HG03521 (cell line): ENCODE measurements around the gene PCNA.

Experiments used
- ATAC-seq: cut with Tn5 transposase; IDR thresholded peaks from one replicate; pipeline ENCODE4 v1.9.1; 2021; ENCODE audit warnings: mild to moderate bottlenecking, moderate library complexity; ENCODE audit not compliant: unreplicated experiment

PCNA gene

DNA sequence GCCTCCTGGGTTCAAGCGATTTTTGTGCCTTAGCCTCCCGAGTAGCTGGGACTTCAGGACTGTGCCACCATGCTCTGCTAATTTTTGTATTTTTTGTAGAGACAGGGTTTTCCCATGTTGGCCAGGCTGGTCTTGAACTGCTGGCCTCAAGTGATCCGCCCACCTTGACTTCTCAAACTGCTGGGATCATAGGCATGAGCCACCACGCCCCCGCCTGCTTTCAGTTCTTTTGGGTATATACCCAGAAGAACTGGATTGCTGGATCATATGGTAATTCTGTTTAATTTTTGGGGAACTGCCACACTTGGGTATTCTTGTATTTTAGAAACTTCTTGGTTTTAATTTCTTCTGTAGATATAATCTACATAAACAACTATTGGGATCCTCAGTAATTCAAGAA, 24.1 kb upstream of the PCNA start:
- ATAC-seq = no peak

DNA sequence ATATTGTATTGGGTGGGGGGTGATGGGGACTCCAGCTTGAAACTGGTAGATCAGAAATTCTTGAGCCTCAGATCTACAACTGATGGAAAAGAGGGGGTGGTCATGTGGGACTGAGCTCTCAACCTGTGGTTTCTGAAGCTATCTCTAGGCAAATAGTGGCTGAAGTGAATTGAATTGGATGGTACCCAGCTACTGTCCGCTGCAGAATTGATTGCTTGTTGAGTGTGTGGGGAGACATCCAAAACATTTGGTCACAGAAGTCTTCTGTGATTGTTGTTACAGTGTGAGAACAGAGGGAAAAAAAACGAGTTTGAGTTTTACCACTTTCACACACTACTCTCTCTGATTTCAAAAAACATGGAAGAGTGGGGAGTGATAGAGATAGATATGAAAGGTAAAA, 21.9 kb upstream of the PCNA start:
- ATAC-seq = no peak

DNA sequence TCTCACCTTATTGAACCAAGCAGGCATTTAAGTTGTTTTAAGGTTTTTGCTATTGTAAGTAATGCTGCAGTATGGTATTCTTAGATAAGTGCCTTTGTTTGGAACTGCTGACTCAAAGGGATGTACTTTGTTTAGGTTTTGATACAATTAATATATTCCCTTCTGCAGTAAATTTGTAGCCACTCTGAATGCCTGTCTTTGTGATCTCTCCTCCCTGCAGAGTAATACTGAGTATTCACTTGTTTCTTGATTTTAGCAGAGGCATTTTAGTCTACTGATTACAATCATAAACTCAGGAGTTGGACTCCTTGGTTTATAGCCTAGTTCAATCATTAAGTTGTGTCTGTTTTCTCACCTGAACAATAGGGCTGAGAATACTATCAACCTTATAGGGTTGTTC, 20.4 kb upstream of the PCNA start:
- no peak for ATAC-seq

DNA sequence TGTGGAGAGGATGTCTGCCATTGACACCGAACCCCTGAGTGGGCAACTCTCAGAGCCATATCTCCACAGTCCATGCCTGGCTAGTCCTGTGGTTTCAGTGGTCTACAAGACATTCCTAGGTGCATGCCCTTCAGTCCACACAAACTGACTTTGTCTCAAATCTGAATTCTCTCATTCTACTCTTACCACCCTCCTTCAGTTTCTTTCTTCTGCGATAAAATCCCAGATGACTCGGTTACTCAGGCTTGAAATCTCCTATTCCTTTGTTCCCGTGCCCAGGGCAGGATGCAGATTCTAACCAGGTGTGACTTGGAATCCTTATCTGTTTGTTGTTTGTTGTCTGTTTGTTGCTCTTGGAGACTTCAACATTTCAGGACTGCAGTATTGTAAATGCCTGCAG, 16.3 kb upstream of the PCNA start:
- no peak for ATAC-seq

DNA sequence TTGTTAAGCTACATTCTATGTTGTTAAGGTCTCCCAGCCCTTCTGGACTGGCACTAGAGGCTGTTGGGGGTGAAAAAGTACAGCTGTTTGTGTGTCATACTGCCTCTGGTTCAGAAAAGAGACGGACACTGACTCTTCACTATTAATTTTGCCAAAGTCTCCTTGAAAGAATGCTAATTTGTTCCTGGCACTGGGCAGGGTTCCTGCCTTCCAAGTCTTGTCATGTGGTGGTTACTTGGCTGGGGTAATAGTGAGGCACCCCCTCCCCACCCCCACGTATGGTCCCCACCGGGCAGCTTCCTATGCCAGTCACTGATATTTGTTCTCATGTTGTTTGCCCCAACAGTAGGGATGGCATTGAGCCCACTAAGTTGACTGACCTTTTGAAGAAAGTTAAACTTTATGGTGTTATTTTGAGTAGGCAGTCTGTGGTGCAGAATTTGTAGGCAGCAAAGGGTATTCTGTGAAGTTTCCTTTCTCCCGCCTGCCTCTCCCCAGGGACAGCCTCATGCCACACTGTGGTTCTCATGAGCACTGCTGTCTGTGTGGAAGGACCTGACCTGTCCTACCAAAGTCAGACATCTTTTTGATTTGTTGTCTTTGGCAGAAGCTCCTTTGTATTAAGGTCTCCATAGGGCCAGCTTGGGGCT, 15.7 kb upstream of the PCNA start:
- ATAC-seq = no peak

DNA sequence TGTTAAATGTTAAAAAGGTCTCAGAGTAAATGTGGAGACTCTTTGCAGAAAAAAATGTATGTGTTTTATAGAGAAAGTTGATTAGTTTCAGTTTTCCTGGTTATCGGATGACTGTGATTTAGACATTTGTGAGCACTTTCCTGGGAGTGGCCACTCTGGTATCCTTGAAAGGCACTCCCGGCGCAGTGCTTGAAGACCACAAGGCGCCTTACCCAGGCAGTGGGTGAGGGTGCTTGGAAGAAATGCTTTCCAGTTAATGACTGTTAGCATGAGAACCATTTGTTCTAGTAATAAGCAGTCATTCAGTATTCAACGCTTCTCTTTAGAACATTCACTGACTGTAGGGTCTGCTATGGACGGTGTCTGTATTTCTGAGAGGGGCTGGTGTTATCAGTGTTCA, 14.2 kb upstream of the PCNA start:
- ATAC-seq = no peak

DNA sequence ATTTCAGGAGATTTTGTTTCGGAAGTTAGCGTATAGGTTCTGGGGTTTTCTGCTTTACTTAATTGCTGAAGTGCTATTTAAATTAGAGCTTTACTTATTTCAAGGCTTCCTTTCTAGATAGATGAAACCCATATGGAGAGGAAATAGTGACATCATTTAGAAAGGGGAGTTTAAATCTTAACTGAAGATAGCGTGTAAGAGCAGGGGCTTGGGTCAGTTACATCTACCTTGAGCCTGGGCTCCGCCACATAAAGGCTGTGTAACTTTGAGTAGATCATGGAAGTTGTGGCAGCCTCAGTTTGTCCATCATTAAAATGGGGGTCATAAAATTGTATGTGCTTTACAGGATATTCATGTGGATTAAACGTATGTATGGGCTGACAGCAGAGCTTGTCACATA, 11.7 kb upstream of the PCNA start:
- ATAC-seq = no peak

DNA sequence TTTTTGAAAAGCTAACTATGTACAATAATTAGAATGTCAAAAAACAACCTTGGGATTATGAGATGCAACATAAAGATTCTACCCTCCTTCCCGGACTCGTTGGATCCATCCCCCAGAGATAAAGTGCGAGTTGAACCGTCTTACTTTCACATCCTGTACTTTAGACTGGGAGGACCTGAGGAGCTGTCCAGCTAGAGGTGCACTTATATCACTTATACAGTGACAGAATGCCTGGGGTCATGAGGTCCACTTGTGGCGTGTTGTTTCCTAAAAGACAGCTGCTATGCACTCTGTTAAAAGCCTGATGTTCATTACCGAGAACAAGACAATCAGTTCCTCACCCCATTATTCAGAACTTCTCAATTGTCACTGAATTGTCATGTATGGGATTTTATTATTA, 9.1 kb upstream of the PCNA start:
- no peak for ATAC-seq

DNA sequence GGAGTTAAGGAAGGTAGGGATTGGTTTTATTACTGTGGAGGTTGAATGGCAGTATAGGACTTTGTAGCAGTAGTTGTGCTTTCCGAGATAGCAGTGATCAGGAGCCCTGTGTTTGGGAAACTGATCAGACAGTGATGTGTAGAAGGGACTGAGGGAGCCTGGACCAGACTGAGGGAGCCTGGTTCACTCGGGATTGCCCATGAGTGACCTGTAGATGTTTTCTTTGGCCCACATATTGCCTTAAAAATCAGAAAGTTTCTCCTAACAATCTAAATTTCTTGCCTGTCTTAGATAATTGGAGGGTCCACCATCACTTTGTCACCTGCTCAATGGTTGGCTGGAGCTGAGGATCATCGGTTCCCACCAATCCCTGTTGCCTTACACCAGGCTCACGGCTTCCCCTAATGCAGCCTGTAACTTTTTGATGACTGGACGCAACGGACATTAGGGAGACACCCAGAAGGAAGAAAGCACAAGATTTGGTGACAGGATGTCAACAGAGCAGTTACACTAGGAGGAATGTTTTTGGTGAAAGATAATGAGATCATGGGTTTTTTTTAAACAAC, 8.2 kb upstream of the PCNA start:
- ATAC-seq = no peak

DNA sequence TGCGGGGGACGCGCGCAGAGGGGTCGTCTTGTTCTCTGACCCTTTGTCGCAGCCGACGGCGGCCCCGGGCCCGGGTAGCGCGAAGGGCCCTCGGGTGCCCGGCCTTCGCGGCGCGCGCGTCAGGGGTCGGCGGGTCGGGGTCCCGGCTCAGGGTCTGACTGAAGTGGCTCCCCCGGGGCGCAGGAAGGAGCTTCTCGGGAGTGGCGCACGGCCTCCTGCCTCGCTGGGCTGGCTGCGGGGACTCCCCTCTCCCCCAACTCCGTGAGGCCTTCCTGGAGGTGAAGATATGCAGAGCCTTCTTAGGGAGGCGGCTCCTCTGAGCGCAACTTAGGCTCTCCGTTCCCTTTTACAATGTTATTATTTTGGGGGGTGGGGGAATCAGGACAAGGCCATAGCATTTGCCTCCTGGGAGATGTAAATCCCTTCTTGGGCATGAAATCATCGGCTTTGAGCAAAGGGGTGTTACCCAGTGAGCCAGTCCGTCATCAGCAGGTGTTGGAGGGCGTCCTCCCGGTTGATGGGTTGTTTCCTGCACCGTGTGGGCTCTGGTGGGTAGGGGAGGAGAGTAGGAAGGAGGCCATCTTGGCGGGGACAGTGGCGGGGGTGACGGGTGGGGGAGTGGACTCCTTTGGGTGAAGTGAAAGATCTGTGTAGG, 7.6 kb upstream of the PCNA start:
- peak; percentile 24 for ATAC-seq

DNA sequence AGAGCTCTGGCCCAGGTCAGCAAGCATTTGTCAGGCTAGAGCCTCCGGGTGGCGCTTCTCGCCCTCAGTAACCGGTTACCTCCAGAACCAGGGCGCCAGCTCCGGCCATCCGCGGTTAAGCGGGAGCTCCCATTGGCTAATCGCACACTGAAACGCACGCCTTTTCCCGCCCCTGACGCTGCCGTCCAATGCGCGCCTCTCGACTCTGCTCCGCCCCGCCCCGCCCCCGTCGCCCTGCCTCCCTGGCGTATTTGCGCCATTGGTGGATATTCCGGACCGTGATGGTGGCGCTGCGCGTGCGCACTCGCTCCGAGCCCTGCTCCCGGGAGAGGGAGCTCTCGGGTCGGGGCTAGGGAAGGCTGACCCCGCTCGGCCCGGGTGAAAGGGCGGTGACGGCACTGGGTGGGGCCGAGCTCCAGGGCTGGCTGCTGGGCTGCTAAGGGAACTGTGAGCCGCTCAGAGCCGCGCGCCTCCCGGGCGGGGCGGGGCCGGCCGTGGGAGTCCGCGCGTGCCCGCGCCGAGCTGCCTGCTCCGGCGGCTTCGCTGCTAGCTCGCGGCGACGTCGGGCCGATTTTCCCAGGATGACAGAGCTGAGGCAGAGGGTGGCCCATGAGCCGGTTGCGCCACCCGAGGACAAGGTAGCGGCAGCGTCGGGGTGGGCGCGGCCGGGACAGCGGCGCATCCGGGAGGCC, 6.9 kb upstream of the PCNA start, which contains the start of gene CDS2:
CDS2 (plus strand) TSS at position 497 of the 692 bp plus-strand sequence; CDS start at position 582, 85 bp downstream.
- peak; percentile 88 for ATAC-seq

DNA sequence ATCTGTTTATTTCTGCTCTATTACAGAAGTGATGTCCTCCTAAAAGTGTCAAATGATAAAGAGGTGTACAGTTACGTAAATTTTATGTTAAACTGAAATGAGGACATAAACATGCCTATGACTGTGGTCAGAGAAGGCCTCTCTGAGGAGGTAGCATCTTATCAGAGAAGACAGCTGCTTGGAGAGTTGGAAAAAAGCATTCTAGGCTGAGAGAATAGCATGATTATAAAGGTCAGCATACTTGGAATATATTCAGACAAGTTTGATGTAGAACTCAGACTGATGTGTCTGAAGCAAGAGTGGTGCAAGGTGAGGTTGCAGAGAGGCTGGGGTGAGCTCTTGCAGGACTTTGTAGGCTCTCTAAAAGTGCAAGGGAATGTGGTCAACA, 3.1 kb upstream of the PCNA start:
- no peak for ATAC-seq

DNA sequence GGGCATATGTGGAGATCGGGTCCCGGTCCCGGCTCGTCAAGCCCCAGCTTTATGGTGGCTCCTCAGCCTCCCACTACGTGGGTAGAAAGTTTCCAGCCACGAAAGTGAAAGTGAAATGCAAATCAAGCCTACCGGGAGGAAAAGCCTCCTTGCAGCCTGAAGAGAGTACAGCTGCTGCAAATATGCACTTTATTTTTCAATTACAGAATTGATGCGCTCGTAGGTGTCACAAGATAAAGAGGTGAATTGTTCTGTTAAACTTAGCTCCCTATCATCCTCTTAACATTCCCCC, 373 bp upstream of the PCNA start:
- no peak for ATAC-seq

DNA sequence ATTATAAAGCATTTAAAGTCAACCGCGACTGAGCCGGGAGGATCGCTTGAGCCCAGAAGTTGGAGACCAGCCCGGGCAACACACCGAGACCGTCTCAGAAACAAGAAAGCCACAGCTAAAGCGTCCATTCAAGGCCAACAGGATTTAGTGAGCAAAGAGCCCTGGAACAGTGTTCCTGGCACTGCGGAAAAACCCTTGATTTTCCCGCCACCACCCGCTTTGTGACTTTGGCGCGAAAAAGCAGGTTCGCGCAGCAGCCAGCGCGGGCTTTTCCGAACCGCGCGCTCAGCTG, 669 bp downstream of the PCNA start:
- ATAC-seq = no peak

DNA sequence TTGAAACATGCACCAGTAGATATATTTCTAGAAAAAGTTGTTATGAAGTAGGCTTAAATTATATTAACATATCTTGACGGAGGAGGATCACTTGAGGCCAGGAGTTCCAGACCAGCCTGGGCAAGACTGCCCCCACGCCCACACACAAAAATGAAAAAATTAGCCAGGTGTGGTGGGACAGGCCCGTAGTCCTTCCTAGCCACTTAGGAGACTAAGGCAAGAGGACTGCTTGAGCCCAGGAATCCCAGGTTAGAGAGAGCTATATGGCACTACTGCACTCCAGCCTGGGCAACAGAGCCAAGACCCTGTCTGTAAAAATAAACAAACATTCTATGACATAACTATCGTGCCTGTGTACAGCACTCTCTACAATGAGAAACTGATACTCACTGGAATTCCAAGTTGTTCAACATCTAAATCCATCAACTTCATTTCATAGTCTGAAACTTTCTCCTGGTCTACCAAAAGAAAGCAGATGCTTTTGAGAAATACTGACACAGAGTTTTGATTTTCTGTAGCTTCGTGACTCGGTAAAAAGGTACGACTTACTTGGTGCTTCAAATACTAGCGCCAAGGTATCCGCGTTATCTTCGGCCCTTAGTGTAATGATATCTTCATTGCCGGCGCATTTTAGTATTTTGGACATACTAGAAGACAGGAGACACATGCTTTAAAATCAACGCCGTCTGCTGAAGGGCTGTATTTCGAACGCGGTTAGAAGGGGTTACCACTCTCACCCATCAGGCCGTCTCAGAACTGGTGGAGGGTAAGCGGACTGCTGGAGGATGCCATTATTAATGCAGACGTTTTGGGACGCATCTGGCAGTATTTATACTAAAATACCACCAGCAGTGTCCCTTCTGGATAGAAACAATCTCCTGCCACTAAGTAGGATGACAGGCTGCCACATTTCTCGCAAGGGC, 1.3 kb downstream of the PCNA start:
- ATAC-seq = no peak

DNA sequence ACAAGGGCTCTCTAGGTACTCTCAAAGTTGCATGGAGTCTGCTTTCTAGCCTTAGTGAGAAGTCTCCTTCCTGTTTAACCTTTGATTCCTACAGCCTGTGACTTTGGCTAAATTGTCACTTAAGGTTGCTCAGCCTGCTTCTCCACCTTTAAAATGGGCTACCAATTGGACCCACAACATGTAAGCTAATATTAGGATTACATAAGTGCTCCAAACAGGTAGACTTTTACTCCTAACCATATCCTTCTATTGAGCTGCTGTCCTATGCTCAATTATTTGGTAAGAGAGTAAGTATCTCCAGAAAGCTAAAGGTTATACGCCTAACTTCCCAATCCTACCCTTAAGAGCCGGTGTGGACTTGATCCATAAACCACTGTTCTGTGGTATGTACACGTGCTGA, 2.9 kb downstream of the PCNA start:
- no peak for ATAC-seq

DNA sequence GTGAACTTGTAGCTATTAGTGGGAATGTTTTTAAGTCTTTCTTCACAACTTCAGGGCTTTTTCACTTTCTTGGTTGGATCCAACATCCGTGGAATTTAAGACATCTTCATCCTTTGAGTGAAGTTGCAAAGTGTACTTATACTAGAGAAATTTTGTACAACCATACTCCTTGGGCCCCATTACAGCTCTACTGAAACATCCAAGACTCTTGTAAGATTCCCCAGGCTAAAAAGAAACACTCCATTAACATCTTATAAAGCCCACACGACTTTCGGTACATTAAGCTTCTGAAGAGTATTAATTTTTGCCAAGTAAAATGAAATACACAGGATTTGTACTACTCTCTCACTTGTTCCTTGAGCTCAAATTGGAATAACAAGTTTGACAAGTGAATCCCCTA, 5.4 kb downstream of the PCNA start:
- no peak for ATAC-seq

DNA sequence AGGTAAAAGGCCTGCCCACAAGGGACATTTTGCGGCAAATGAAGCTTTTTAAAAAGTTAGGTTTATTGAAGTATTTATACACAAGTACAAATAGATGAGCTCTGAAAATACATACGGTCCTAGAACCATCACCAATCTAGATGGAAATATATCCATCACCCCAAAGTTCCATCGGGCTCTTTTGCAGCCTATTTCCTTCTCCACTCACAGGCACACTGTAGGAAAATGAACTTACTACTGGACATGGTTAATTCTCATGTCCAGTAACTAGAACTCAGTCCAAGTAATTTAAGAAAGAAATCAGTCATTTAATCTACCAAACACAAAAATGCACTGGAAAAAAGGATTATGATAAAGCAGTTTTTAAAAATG, 6.2 kb downstream of the PCNA start:
- ATAC-seq = no peak

DNA sequence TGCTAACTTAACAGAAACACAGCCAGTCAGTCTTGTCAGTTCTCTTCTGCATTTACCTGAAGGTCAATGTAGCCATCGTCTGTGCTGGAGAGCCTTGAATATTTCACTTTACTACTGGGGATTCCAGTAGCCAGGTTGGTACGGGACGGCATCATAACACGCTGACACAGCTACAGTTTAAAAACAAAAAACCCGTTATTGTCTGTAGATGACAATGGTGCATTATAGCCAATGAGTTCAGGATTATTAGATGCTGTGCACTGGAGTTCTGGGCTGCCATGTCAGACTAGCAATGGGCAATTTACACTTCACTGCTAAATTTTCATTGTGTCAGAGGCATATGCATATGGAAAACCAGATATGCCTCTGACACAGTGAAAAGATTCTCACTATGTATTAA, 10.5 kb downstream of the PCNA start:
- no peak for ATAC-seq

DNA sequence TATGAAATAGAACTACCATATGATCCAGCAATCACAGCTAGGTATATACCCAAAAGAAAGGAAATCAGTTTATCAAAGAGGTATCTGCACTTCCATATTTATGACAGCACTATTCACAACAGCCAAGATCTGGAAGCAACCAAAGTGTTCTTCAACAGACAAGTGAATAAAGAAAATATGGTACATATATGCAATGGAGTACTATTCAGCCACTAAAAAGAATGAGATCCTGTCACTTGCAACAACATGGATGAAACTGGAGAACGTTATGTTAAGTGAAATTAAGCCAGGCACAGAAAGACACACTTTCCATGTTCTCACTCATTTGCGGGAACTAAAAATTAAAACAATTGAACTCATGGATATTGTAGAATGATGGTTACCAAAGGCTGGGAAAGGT, 15.3 kb downstream of the PCNA start:
- ATAC-seq = no peak

DNA sequence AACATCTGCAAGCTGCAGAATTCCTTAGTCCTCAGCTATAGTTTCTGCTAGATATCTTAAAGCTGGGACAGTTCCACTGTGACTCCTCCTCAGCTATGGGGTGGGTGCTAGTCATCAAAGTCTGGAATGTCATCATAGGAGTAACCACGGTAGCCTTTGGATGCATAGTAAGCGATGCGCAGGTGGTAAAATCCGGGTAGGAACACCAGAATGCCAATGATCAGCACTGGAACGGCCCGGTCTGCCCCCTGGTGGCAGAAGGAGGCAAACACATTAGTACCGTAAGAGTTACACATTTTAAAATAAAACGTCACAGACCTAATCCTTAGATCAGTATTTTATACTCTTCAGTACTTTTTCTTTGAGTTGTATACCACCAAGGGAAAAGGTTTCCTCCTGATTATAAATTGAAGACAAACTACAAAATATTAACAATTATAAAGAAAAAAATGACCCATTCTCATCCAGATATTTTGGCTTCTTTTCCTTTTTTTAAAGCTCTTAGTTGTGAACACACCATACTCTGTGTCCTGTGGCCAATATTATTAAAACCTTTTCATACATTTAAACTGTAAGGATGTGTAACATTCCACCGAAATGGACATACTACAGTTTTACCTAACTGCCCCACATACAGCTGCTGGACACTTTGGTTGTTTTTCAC, 18.9 kb downstream of the PCNA start:
- ATAC-seq = no peak
